Endodermal cell (in vitro differentiated cells): ENCODE measurements around the gene GMPS. TPM values are rescaled to one million over a fixed set of nuclear protein-coding genes. Genes with fewer than 3 reads are reported as not detected.
A peak's percentile ranks its signal among the peaks of the same experiment; 100 is the strongest.

ENCODE experiments used
- DNase-seq: peaks from one replicate; pipeline ENCODE4 v3.0.0-alpha.2; 2017
- H3K27ac ChIP-seq: 2 replicates; pipeline ENCODE4 v1.5.1; 2013; ENCODE audit warnings: mild to moderate bottlenecking, low read depth, low read length, moderate library complexity
- H3K27me3 ChIP-seq: 2 replicates; pipeline ENCODE4 v1.6.1; 2013; ENCODE audit warnings: mild to moderate bottlenecking, low read length, moderate library complexity; ENCODE audit not compliant: insufficient read depth, control insufficient read depth, poor library complexity, severe bottlenecking
- H3K36me3 ChIP-seq: 2 replicates; pipeline ENCODE4 v1.7.0; 2013; ENCODE audit warnings: mild to moderate bottlenecking, low read length, moderate library complexity; ENCODE audit not compliant: control insufficient read depth, insufficient read depth
- H3K4me1 ChIP-seq: one replicate; pipeline ENCODE4 v1.7.0; 2013; ENCODE audit warnings: low read length; ENCODE audit not compliant: control insufficient read depth, insufficient read depth
- H3K4me3 ChIP-seq: 2 replicates; pipeline ENCODE4 v1.5.1; 2013; ENCODE audit warnings: mild to moderate bottlenecking, low read length, moderate library complexity
- H3K9ac ChIP-seq: 2 replicates; pipeline ENCODE4 v1.6.1; 2013; ENCODE audit warnings: mild to moderate bottlenecking, low read length, moderate library complexity; ENCODE audit not compliant: poor library complexity, severe bottlenecking; ENCODE audit errors: extremely low read depth
- H3K9me3 ChIP-seq: 2 replicates; pipeline ENCODE4 v1.6.1; 2013; ENCODE audit warnings: mild to moderate bottlenecking, low read length, moderate library complexity; ENCODE audit not compliant: control insufficient read depth
- H3K27ac Mint-ChIP-seq: 2 replicates; pipeline ENCODE4 v1.8.0; 2020; ENCODE audit warnings: mixed read lengths
- H3K27me3 Mint-ChIP-seq: 2 replicates; pipeline ENCODE4 v1.8.0; 2021; ENCODE audit warnings: mild to moderate bottlenecking, mixed read lengths; ENCODE audit not compliant: insufficient read depth
- H3K36me3 Mint-ChIP-seq: 2 replicates; pipeline ENCODE4 v1.8.0; 2020; ENCODE audit warnings: low read depth, mixed read lengths
- H3K4me1 Mint-ChIP-seq: 2 replicates; pipeline ENCODE4 v1.8.0; 2020; ENCODE audit warnings: mixed read lengths
- H3K4me3 Mint-ChIP-seq: 2 replicates; pipeline ENCODE4 v1.8.0; 2020; ENCODE audit warnings: mild to moderate bottlenecking, moderate library complexity, mixed read lengths
- H3K9me3 Mint-ChIP-seq: 2 replicates; pipeline ENCODE4 v1.8.0; 2020; ENCODE audit warnings: mild to moderate bottlenecking, mixed read lengths
- CTCF ChIP-seq: fragments of 200-600 bp; sonication (generic); conservative IDR thresholded peaks from 2 replicates; pipeline ENCODE4 v1.5.0; 2021; ENCODE audit warnings: antibody characterized with exemption, mild to moderate bottlenecking
- WGBS, 2 experiments: methylation state at CpG; one replicate each; pipeline versions ENCODE4 v1.1.5 to v1.1.7; 2013; ENCODE audit warnings: missing lambda C conversion rate in 2 of 2, mixed read lengths in 1 of 2; ENCODE audit not compliant: insufficient coverage in 1 of 2, insufficient read length in 1 of 2; 5-methylcytosine and 5-hydroxymethylcytosine counted together
- total RNA-seq, 2 donors: library from RNA; stranded (reverse); fragmentation: NEBNext Ultra II Directional in 1 of 2; extraction: Animal tissue kit (Norgen Biotek cat#: 25700) in 1 of 2; gene quantifications; 2 replicates in 1 of 2; 3 replicates in 1 of 2; pipeline ENCODE4 v1.2.1, GENCODE V29; 2021

Gene GMPS
- total RNA-seq, 2 donors from 2014 or later = 112 to 138 TPM

GRCh38 chr3:155981669-155982068, 111.2 kb downstream of the GMPS start:
- H3K36me3 Mint-ChIP-seq = no peaks in the 10 kb centered on the region
- no peak overlapping the region for H3K4me3 ChIP-seq
- H3K27me3 Mint-ChIP-seq = peaks cover 29% of the 10 kb centered on the region
- no peak for DNase-seq
- H3K4me1 Mint-ChIP-seq = peaks cover 30% of the 10 kb centered on the region
- 98 to 100% methylated on average over 1 to 3 of the region's 3 CpGs for WGBS, 2 experiments
- no peak overlapping the region for H3K9ac ChIP-seq
- H3K36me3 ChIP-seq = no peaks in the 10 kb centered on the region
- H3K27ac ChIP-seq = no peak overlapping the region
- peaks cover 72% of the 10 kb centered on the region for H3K27me3 ChIP-seq
- H3K4me3 Mint-ChIP-seq = no peak overlapping the region
- H3K9me3 ChIP-seq = peaks cover 4% of the 10 kb centered on the region
- peaks cover 5% of the 10 kb centered on the region for H3K4me1 ChIP-seq
- no peak for TF ChIP-seq CTCF
- no peak overlapping the region for H3K27ac Mint-ChIP-seq
- peaks cover 2% of the 10 kb centered on the region for H3K9me3 Mint-ChIP-seq

- Histone ChIP-seq H3K36me3 (no peaks in the 10 kb centered on the region), H3K4me3 (no peak overlapping the region), H3K9ac (no peak overlapping the region), H3K27ac (no peak overlapping the region), H3K9me3 (peaks cover 4% of the 10 kb centered on the region), H3K4me1 (peaks cover 5% of the 10 kb centered on the region), H3K27me3 (peaks cover 59% of the 10 kb centered on the region)
- peak; percentile 57 for TF ChIP-seq CTCF
- Mint-ChIP-seq H3K9me3 (peaks cover 2% of the 10 kb centered on the region), H3K36me3 (no peaks in the 10 kb centered on the region), H3K27me3 (peaks cover 34% of the 10 kb centered on the region), H3K4me1 (peaks cover 30% of the 10 kb centered on the region), H3K4me3 (no peak overlapping the region), H3K27ac (no peak overlapping the region)
- 71 to 86% methylated on average over 1 of the region's 1 CpG for WGBS, 2 experiments
- no peak for DNase-seq
Measured at GRCh38 chr3:155983834-155984474, 113.5 kb downstream of the GMPS start.

GRCh38 chr3:155984791-155985417, 114.5 kb downstream of the GMPS start:
- Histone ChIP-seq H3K4me1 (peaks cover 5% of the 10 kb centered on the region), H3K9me3 (peaks cover 4% of the 10 kb centered on the region), H3K27me3 (peaks cover 49% of the 10 kb centered on the region), H3K36me3 (no peaks in the 10 kb centered on the region), H3K27ac (no peak overlapping the region), H3K4me3 (no peak overlapping the region), H3K9ac (no peak overlapping the region)
- Mint-ChIP-seq H3K4me3 (no peak overlapping the region), H3K4me1 (peaks cover 25% of the 10 kb centered on the region), H3K27ac (no peak overlapping the region), H3K36me3 (no peaks in the 10 kb centered on the region), H3K27me3 (peaks cover 27% of the 10 kb centered on the region), H3K9me3 (peaks cover 2% of the 10 kb centered on the region)
- 91 to 98% methylated on average over 5 to 6 of the region's 6 CpGs for WGBS, 2 experiments
- no peak for TF ChIP-seq CTCF
- DNase-seq = no peak
